Endothelial cell of umbilical vein (primary cell): ENCODE data around the gene KIAA1671.

Experiments
- EZH2 ChIP-seq: IDR thresholded peaks from 2 replicates; pipeline ENCODE4 v1.6.1; 2012; ENCODE audit warnings: borderline replicate concordance, low read depth, mild to moderate bottlenecking, moderate library complexity, low read length, inconsistent platforms; ENCODE audit not compliant: severe bottlenecking
- GATA2 ChIP-seq: IDR thresholded peaks from 2 replicates; pipeline ENCODE4 v1.7.0; 2011; ENCODE audit warnings: low read depth, mild to moderate bottlenecking, moderate library complexity, mixed read lengths, low read length; ENCODE audit not compliant: insufficient read length, insufficient read depth
- POLR2A ChIP-seq: IDR thresholded peaks from 2 replicates; pipeline ENCODE4 v1.6.1; 2012; ENCODE audit warnings: low read depth, mild to moderate bottlenecking, control low read depth, low read length
- POLR2AphosphoS5 ChIP-seq: IDR thresholded peaks from 2 replicates; pipeline ENCODE4 v1.6.1; 2012; ENCODE audit warnings: low read depth, mild to moderate bottlenecking, control low read depth, low read length, moderate library complexity; ENCODE audit not compliant: insufficient read depth
- TF ChIP-seq, protein P1 (sequence below), 2 donors: IDR thresholded peaks; 1 replicate in 1 of 2; 2 replicates in 1 of 2; pipeline ENCODE4 v1.5.1; 2011; ENCODE audit warnings: low read length in 2 of 2, mild to moderate bottlenecking in 2 of 2, moderate library complexity in 2 of 2, control low read depth in 1 of 2, inconsistent platforms in 1 of 2, low read depth in 1 of 2; ENCODE audit not compliant: insufficient read depth in 1 of 2; ENCODE audit errors: extremely low read depth in 1 of 2
- TF ChIP-seq, protein P2 (sequence below): IDR thresholded peaks from 2 replicates; pipeline ENCODE4 v1.6.1; 2011; ENCODE audit not compliant: insufficient read depth, insufficient read length

DNA sequence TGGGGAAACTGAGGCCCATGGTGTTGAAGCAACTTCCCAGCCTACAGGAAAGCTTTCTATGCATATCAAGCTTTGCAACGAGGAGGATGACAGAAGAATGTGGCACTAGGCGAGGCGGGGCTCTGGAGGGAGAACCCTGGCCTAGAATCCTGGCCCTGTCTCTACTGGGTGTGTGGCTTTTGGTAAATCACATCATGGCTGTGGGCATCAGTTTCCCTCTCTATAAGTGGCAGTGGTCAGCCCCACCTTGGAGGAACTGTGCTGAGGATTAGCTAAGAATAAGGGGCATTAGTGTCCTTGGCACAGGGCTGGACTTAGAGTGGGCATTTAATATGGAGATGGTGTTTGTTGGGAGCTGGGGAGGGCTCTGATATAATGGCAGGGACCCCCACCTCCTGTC is 124.5 kb downstream of the KIAA1671 start:
- TF ChIP-seq, protein P1, sequence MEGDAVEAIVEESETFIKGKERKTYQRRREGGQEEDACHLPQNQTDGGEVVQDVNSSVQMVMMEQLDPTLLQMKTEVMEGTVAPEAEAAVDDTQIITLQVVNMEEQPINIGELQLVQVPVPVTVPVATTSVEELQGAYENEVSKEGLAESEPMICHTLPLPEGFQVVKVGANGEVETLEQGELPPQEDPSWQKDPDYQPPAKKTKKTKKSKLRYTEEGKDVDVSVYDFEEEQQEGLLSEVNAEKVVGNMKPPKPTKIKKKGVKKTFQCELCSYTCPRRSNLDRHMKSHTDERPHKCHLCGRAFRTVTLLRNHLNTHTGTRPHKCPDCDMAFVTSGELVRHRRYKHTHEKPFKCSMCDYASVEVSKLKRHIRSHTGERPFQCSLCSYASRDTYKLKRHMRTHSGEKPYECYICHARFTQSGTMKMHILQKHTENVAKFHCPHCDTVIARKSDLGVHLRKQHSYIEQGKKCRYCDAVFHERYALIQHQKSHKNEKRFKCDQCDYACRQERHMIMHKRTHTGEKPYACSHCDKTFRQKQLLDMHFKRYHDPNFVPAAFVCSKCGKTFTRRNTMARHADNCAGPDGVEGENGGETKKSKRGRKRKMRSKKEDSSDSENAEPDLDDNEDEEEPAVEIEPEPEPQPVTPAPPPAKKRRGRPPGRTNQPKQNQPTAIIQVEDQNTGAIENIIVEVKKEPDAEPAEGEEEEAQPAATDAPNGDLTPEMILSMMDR (IDR thresholded peaks at IDR 0.05; ENCODE audit: extremely low read depth in 1 of 2, insufficient read depth in 1 of 2, low read depth in 1 of 2, low read length in 2 of 2) = no peak
- TF ChIP-seq GATA2 = no peak
- no peak for TF ChIP-seq POLR2A
- no peak for TF ChIP-seq EZH2
- no peak for TF ChIP-seq POLR2AphosphoS5
- TF ChIP-seq, protein P2, sequence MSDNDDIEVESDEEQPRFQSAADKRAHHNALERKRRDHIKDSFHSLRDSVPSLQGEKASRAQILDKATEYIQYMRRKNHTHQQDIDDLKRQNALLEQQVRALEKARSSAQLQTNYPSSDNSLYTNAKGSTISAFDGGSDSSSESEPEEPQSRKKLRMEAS = no peak
